AG09309 (cell line): ENCODE results near the gene TAF1D.

Experiments used
- DNase-seq: peaks from one replicate; pipeline ENCODE4 v3.0.0-alpha.2; 2010; ENCODE audit warnings: low read depth
- H3K4me3 ChIP-seq: 2 replicates; pipeline ENCODE4 v1.5.1; 2011; ENCODE audit warnings: mild to moderate bottlenecking, low read depth, low read length, moderate library complexity; ENCODE audit not compliant: control insufficient read depth
- TF ChIP-seq, protein P1 (sequence below): IDR thresholded peaks from 2 replicates; pipeline ENCODE4 v1.5.1; 2011; ENCODE audit warnings: mild to moderate bottlenecking, low read depth, low read length, inconsistent platforms; ENCODE audit not compliant: insufficient read depth, control insufficient read depth; ENCODE audit errors: missing control alignments

TAF1D gene

GRCh38 chr11:93773601-93774200 is 32.4 kb upstream of the TAF1D start:
- no peak overlapping the region for H3K4me3 ChIP-seq
- no peak for DNase-seq
- TF ChIP-seq, protein P1, sequence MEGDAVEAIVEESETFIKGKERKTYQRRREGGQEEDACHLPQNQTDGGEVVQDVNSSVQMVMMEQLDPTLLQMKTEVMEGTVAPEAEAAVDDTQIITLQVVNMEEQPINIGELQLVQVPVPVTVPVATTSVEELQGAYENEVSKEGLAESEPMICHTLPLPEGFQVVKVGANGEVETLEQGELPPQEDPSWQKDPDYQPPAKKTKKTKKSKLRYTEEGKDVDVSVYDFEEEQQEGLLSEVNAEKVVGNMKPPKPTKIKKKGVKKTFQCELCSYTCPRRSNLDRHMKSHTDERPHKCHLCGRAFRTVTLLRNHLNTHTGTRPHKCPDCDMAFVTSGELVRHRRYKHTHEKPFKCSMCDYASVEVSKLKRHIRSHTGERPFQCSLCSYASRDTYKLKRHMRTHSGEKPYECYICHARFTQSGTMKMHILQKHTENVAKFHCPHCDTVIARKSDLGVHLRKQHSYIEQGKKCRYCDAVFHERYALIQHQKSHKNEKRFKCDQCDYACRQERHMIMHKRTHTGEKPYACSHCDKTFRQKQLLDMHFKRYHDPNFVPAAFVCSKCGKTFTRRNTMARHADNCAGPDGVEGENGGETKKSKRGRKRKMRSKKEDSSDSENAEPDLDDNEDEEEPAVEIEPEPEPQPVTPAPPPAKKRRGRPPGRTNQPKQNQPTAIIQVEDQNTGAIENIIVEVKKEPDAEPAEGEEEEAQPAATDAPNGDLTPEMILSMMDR: no peak

DNA sequence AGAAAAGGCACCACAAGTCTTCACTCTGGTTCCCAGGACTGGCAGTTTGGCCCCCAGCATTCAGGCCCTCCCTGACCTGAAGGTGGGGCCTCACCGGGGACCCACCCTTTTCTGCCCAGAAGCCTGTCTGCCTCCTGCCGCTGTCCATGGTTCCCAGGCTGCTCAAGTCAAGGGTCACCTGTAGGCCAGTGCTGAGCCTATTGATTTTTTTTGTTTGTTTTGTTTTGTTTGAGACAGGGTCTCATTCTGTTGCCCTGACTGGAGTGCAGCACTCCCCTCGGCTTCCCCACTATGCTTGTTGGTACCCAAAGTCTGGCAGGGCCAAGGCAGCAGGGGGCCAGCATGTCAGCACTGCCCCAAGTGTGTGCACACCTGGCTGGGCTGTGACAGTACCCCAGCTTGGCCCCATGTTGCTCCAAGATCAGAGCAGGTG is 31.8 kb upstream of the TAF1D start:
- no peak overlapping the region for H3K4me3 ChIP-seq
- TF ChIP-seq, protein P1: no peak
- DNase-seq: no peak

- no peak for DNase-seq
- no peak overlapping the region for H3K4me3 ChIP-seq
- TF ChIP-seq, protein P1: no peak
Observed at GRCh38 chr11:93772123-93772522, 30.8 kb upstream of the TAF1D start.

- DNase-seq: no peak
- TF ChIP-seq, protein P1: no peak
- no peak overlapping the region for H3K4me3 ChIP-seq
Observed at GRCh38 chr11:93770160-93770559, 28.9 kb upstream of the TAF1D start.

DNA sequence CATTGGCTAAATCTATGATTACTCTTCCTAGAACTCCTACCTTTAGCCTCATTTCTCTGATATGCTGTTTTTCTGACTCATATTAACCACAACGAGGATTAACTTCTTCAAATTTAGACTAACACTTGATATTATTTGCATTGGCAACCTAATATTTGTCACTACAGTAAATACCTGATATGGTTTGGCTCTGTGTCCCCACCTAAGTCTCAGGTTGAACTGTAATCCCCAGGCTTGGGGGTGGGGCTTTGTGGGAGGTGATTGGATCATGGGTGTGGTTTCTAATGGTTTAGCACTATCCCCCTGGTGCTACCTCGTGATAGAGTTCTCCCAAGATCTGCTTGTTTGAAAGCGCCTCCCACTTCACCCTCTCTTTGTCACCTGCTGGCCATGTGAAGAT is 25.7 kb upstream of the TAF1D start:
- TF ChIP-seq, protein P1: no peak
- DNase-seq: no peak
- H3K4me3 ChIP-seq: no peak overlapping the region

DNA sequence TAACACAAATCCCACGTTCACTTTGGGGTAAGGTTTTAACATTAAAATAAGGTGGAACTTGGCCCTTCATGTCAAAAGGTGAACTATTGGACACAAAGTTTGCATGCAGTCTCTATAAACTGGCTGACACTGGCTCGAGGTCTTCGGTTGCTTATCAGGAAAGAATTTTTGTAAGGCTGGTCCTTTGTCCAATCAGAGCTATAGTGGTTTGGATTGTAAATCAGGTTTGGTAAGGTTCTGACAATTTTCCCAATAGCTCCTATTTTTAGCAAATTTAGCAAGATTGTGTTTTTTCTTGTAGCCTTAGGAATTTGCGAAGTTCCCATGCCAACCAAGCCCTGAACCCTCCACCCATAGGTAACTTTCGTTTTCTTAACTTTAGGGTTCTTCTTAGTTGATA is 25.2 kb upstream of the TAF1D start:
- H3K4me3 ChIP-seq: no peak overlapping the region
- TF ChIP-seq, protein P1: no peak
- DNase-seq: no peak

GRCh38 chr11:93765551-93765950 is 24.3 kb upstream of the TAF1D start:
- H3K4me3 ChIP-seq: no peak overlapping the region
- TF ChIP-seq, protein P1: no peak
- no peak for DNase-seq
